NT2/D1 (cell line): Measurements from ENCODE around the gene MMS19.

Experiments used
- YY1 ChIP-seq: IDR thresholded peaks from 2 replicates; pipeline ENCODE4 v1.6.1; 2011; ENCODE audit not compliant: insufficient read length, insufficient read depth
- ZNF274 ChIP-seq: IDR thresholded peaks from 2 replicates; pipeline ENCODE4 v1.6.1; 2011; ENCODE audit warnings: mild to moderate bottlenecking, low read depth, low read length

DNA sequence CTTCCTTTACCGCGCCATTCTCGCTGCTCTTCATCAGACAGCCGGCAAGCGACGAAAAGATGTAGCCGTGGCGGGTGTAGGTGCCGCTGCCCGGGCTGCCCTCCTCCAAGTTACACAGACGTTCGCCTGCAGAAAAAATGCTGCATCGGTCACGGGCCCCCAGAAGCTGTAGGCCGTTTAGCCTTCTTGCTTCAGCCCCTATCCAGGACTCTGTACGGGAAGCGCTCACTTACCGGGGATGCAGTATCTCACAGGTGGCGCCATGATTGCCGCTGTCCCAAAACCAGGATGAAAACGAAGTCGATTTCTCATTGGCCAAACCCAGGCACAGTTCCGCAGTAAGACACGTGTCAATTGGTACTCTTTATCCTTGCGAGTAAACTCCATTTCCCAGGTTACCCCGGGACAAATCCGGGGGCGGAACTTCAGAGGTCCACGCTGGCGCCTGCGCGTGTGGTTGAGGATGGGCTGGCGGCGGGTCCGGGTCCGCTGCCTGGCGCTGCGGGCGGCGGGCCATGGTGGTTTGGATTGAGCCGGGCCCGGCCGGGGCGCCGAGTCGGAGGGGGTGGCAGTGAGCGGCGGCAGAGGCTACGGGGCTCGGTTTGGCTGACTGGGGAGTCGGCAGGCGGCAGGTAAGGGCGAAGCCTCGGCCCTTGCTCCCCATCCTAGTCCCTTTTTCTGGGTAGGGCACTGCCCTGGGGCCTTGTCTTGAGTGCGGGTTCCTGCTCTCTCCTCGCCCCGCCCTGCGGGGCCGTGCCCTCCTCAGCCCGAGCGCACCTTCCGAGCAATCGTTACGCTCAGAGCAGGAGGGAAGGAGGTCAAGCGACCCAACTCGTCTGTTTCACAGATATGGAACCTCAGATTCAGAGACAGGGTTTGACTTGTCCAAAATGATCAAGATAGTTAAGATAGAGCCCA is 52.2 kb downstream of the MMS19 start, which contains the start of the genes EXOSC1 and ZDHHC16:
- TF ChIP-seq YY1, result peak; percentile 76
- no peak for TF ChIP-seq ZNF274
